HepG2 (cell line): ENCODE measurements around the gene NEK7. TPM values are rescaled to one million over a fixed set of nuclear protein-coding genes. Genes with fewer than 3 reads are reported as not detected.

ENCODE experiments used
- DMTF1 ChIP-seq: sonication (generic); formaldehyde crosslinking; IDR thresholded peaks from 2 replicates; pipeline ENCODE4 v1.4.0; 2020; ENCODE audit warnings: mild to moderate bottlenecking, missing genetic modification reagents
- GABPA ChIP-seq, 2 experiments: IDR thresholded peaks; 2 replicates each; pipeline ENCODE4 v1.6.1; 2011 to 2016; ENCODE audit warnings: low read depth in 2 of 2, low read length in 1 of 2, missing biosample characterization in 1 of 2, missing genetic modification characterization in 1 of 2
- HOXA7 ChIP-seq: sonication (generic); formaldehyde crosslinking; IDR thresholded peaks from 2 replicates; pipeline ENCODE4 v1.8.1; 2022; ENCODE audit warnings: mild to moderate bottlenecking, missing genetic modification reagents, moderate library complexity
- HOXD1 ChIP-seq: sonication (generic); formaldehyde crosslinking; IDR thresholded peaks from 2 replicates; pipeline ENCODE4 v1.5.0; 2020; ENCODE audit warnings: missing genetic modification reagents
- KDM5A ChIP-seq: fragments of 200-600 bp; sonication (generic); IDR thresholded peaks from 2 replicates; pipeline ENCODE4 v1.7.0; 2018; ENCODE audit warnings: antibody characterized with exemption, mild to moderate bottlenecking, low read length, borderline replicate concordance
- MEIS1 ChIP-seq: sonication (generic); formaldehyde crosslinking; IDR thresholded peaks from 2 replicates; pipeline ENCODE4 v1.9.0; 2021; ENCODE audit warnings: mild to moderate bottlenecking, missing genetic modification reagents, moderate library complexity, borderline replicate concordance
- MYPOP ChIP-seq: sonication (generic); formaldehyde crosslinking; IDR thresholded peaks from 2 replicates; pipeline ENCODE4 v1.8.1; 2023; ENCODE audit warnings: mild to moderate bottlenecking, moderate library complexity, missing genetic modification reagents
- PBX2 ChIP-seq: IDR thresholded peaks from 2 replicates; pipeline ENCODE4 v1.6.1; 2016; ENCODE audit warnings: control low read depth
- PHF21A ChIP-seq: sonication (generic); formaldehyde crosslinking; IDR thresholded peaks from 2 replicates; pipeline ENCODE4 v1.5.0; 2020; ENCODE audit warnings: mild to moderate bottlenecking, missing genetic modification reagents
- SATB2 ChIP-seq: sonication (generic); formaldehyde crosslinking; IDR thresholded peaks from 2 replicates; pipeline ENCODE4 v1.5.0; 2020; ENCODE audit warnings: missing genetic modification reagents
- SIN3A ChIP-seq: IDR thresholded peaks from 2 replicates; pipeline ENCODE4 v1.6.1; 2011; ENCODE audit warnings: low read depth, mild to moderate bottlenecking, control low read depth, low read length, borderline replicate concordance
- SOX5 ChIP-seq: IDR thresholded peaks from 2 replicates; pipeline ENCODE4 v1.6.1; 2016; ENCODE audit warnings: borderline replicate concordance
- TCF7L2 ChIP-seq: IDR thresholded peaks from 2 replicates; pipeline ENCODE4 v1.6.1; 2011; ENCODE audit warnings: mild to moderate bottlenecking, low read depth, low read length, moderate library complexity
- YEATS4 ChIP-seq: sonication (generic); formaldehyde crosslinking; IDR thresholded peaks from 2 replicates; pipeline ENCODE4 v1.4.0; 2020; ENCODE audit warnings: missing genetic modification reagents, borderline replicate concordance
- ZFP91 ChIP-seq: sonication (generic); formaldehyde crosslinking; IDR thresholded peaks from 2 replicates; pipeline ENCODE4 v1.9.0; 2022; ENCODE audit warnings: missing genetic modification reagents, mild to moderate bottlenecking, borderline replicate concordance
- ZNF281 ChIP-seq: sonication (generic); formaldehyde crosslinking; IDR thresholded peaks from 2 replicates; pipeline ENCODE4 v1.4.0; 2020; ENCODE audit warnings: missing genetic modification reagents, borderline replicate concordance
- ZNF670 ChIP-seq: sonication (generic); formaldehyde crosslinking; IDR thresholded peaks from 2 replicates; pipeline ENCODE4 v1.8.0; 2022; ENCODE audit warnings: mild to moderate bottlenecking, missing genetic modification reagents, borderline replicate concordance
- ZNF784 ChIP-seq: sonication (generic); formaldehyde crosslinking; IDR thresholded peaks from 2 replicates; pipeline ENCODE4 v1.5.1; 2020; ENCODE audit warnings: missing genetic modification reagents, mild to moderate bottlenecking, borderline replicate concordance
- polyA plus RNA-seq, 8 experiments: library from polyadenylated mRNA; depleted of rRNA in 3 of 8; stranded (reverse) in 7 of 8; unstranded in 1 of 8; fragments of >200 nt; fragmentation: Illumina TruSeq in 4 of 8; extraction: Trizol in 4 of 8; gene quantifications; 2 replicates each; pipeline versions ENCODE4 v1.2.1 to v1.2.3, GENCODE V29; 2011 to 2016; ENCODE audit warnings: low read depth in 4 of 8, missing spikeins in 1 of 8, mixed read lengths in 1 of 8; ENCODE audit not compliant: insufficient read depth in 1 of 8
- total RNA-seq, 5 experiments: library from RNA; depleted of rRNA; stranded (reverse); fragments of >200 nt; fragmentation: Illumina TruSeq; extraction: Trizol; gene quantifications; 2 replicates each; pipeline ENCODE4 v1.2.3, GENCODE V29; 2016; ENCODE audit warnings: low read depth in 1 of 5

The NEK7 gene
- total and polyA plus RNA-seq, 2 of the 13 experiments (the other 11 are each of a cell fraction or from before 2014, with no cell fraction given): 18.1 to 19.2 TPM

- 0 out of 2 replicates have a peak, but pooled peaks have one; percentile 8 for TF ChIP-seq ZNF784
- 0 out of 2 replicates have a peak, but pooled peaks have one; percentile 28 for TF ChIP-seq ZFP91
- peak; percentile 58; the same call in 1 of the 2 replicates for TF ChIP-seq KDM5A
- TF ChIP-seq SATB2 (CRISPR knock-in tag): no peak
- TF ChIP-seq ZNF281: no peak
- no peak; the same call in 1 of the 2 replicates for TF ChIP-seq MYPOP (CRISPR knock-in tag)
- TF ChIP-seq DMTF1 (CRISPR knock-in tag): no peak
- peak; percentile 28; the same call in 1 of the 2 replicates for TF ChIP-seq GABPA (IDR thresholded peaks at IDR 0.05; ENCODE audit: low read depth, low read length)
- TF ChIP-seq GABPA (CRISPR knock-in tag; IDR thresholded peaks at IDR 0.05; ENCODE audit: low read depth): peak; percentile 73
- TF ChIP-seq HOXA7: no peak
- peak; percentile 50; the same call in 1 of the 2 replicates for TF ChIP-seq SIN3A
- 0 out of 2 replicates have a peak, but pooled peaks have one; percentile 6 for TF ChIP-seq MEIS1 (CRISPR knock-in tag)
- TF ChIP-seq YEATS4 (CRISPR knock-in tag): peak; percentile 14; the same call in 1 of the 2 replicates
- no peak for TF ChIP-seq HOXD1 (CRISPR knock-in tag)
- TF ChIP-seq SOX5 (CRISPR knock-in tag): no peak
- no peak for TF ChIP-seq ZNF670 (CRISPR knock-in tag)
- peak; percentile 64 for TF ChIP-seq PBX2 (CRISPR knock-in tag)
- peak; percentile 58 for TF ChIP-seq PHF21A (CRISPR knock-in tag)
- no peak for TF ChIP-seq TCF7L2
Observed at GRCh38 chr1:198157241-198157846, 546 bp downstream of the NEK7 start (continued).
